A549 (cell line): ENCODE data around the gene PKNOX1. TPM values are rescaled to one million over a fixed set of nuclear protein-coding genes. Genes with fewer than 3 reads are reported as not detected.

Source experiments
- ATAC-seq, 2 experiments: fragments of 200-7000 bp in 1 of 2; fragments of >200 bp in 1 of 2; cut with Nextera tagmentation in 1 of 2; cut with Tn5 transposase in 1 of 2; 3 replicates each; pipeline versions ENCODE4 v1.8.0 to v1.9.1; 2018 to 2020; ENCODE audit warnings: mild to moderate bottlenecking in 1 of 2, moderate library complexity in 1 of 2
- CTCF ChIA-PET: fragments of 300-600 bp; sonication (Branson Sonifier 250); formaldehyde crosslinking; extraction: SDS; loops from one replicate; lab custom pipeline; 2021; ENCODE audit warnings: antibody characterized with exemption, inconsistent platforms; lab: Yijun Ruan, JAX
- POLR2A ChIA-PET: fragments of 350-600 bp; formaldehyde crosslinking; extraction: SDS; loops from one replicate; lab custom pipeline; 2021; ENCODE audit warnings: antibody characterized with exemption, inconsistent platforms; lab: Yijun Ruan, JAX
- DNase-seq, 2 experiments: peaks; one replicate each; pipeline versions ENCODE4 v3.0.0 to v3.0.0-alpha.2; 2011 to 2016; ENCODE audit warnings: low read depth in 1 of 2, low spot score in 1 of 2
- FAIRE-seq: peaks from 2 replicates; lab custom pipeline; 2011; peaks lifted over from hg19 to GRCh38; lab: Jason Lieb, UNC
- H3K27ac ChIP-seq, 2 experiments: fragments of >200 bp; sonication (Bioruptor Twin); formaldehyde crosslinking; 3 replicates each; pipeline ENCODE4 v1.5.1; 2016 to 2017
- H3K4me1 ChIP-seq: fragments of >200 bp; sonication (Bioruptor Twin); formaldehyde crosslinking; 3 replicates; pipeline ENCODE4 v1.6.1; 2016
- H3K4me2 ChIP-seq: fragments of >200 bp; sonication (Bioruptor Twin); formaldehyde crosslinking; 3 replicates; pipeline ENCODE4 v1.6.1; 2016
- H3K4me3 ChIP-seq: fragments of >200 bp; sonication (Bioruptor Twin); formaldehyde crosslinking; 3 replicates; pipeline ENCODE4 v1.5.1; 2016
- H3K9me3 ChIP-seq: fragments of >200 bp; sonication (Bioruptor Twin); formaldehyde crosslinking; 3 replicates; pipeline ENCODE4 v1.6.1; 2016
- CBX8 ChIP-seq: fragments of 200-600 bp; sonication (generic); IDR thresholded peaks from 2 replicates; pipeline ENCODE4 v1.6.1; 2016
- CTCF ChIP-seq: fragments of >200 bp; sonication (Bioruptor Twin); formaldehyde crosslinking; IDR thresholded peaks from 3 replicates; pipeline ENCODE4 v1.5.1; 2016
- ESRRA ChIP-seq: fragments of 150-350 bp; IDR thresholded peaks from 2 replicates; pipeline ENCODE4 v1.6.1; 2014; ENCODE audit warnings: mild to moderate bottlenecking, low read length, borderline replicate concordance
- FOSL2 ChIP-seq, 2 experiments: fragments of 450-650 bp in 1 of 2; fragments of >200 bp in 1 of 2; sonication (Bioruptor Twin) in 1 of 2; formaldehyde crosslinking; IDR thresholded peaks; 2 replicates each; pipeline versions ENCODE4 v1.5.0 to v1.6.1; 2016 to 2020; ENCODE audit warnings: mild to moderate bottlenecking in 1 of 2, moderate library complexity in 1 of 2
- HOXA7 ChIP-seq: fragments of 250-450 bp; sonication (Bioruptor Pico); IDR thresholded peaks from 2 replicates; pipeline ENCODE4 v1.5.0; 2020; ENCODE audit warnings: mild to moderate bottlenecking, moderate library complexity
- HOXB5 ChIP-seq: fragments of 250-450 bp; sonication (Bioruptor Pico); IDR thresholded peaks from 2 replicates; pipeline ENCODE4 v1.5.0; 2020; ENCODE audit warnings: mild to moderate bottlenecking, moderate library complexity
- JUNB ChIP-seq: fragments of >200 bp; sonication (Bioruptor Twin); formaldehyde crosslinking; IDR thresholded peaks from 2 replicates; pipeline ENCODE4 v1.6.1; 2016
- MAX ChIP-seq: IDR thresholded peaks from 2 replicates; pipeline ENCODE4 v1.6.1; 2012
- MAZ ChIP-seq: fragments of 150-350 bp; IDR thresholded peaks from 2 replicates; pipeline ENCODE4 v1.6.1; 2014; ENCODE audit warnings: antibody characterized with exemption, low read depth, low read length, borderline replicate concordance
- MYC ChIP-seq: IDR thresholded peaks from 2 replicates; pipeline ENCODE4 v1.6.1; 2012; ENCODE audit warnings: mild to moderate bottlenecking, inconsistent platforms, low read length, improper control_type of control experiment, borderline replicate concordance
- NPAS2 ChIP-seq: fragments of 250-450 bp; sonication (Bioruptor Pico); IDR thresholded peaks from 2 replicates; pipeline ENCODE4 v1.8.0; 2022; ENCODE audit warnings: mild to moderate bottlenecking, moderate library complexity, borderline replicate concordance
- PBX3 ChIP-seq: IDR thresholded peaks from 2 replicates; pipeline ENCODE4 v1.6.1; 2012
- PHF8 ChIP-seq: fragments of 200-600 bp; sonication (generic); IDR thresholded peaks from 2 replicates; pipeline ENCODE4 v1.6.1; 2016; ENCODE audit warnings: low read depth, mild to moderate bottlenecking, antibody characterized with exemption, moderate library complexity, borderline replicate concordance
- POLR2A ChIP-seq: IDR thresholded peaks from 2 replicates; pipeline ENCODE4 v1.6.1; 2012; ENCODE audit warnings: mild to moderate bottlenecking, low read length
- RAD21 ChIP-seq, 2 experiments: fragments of >200 bp in 1 of 2; sonication (Bioruptor Twin) in 1 of 2; formaldehyde crosslinking in 1 of 2; IDR thresholded peaks in 1 of 2; conservative IDR thresholded peaks in 1 of 2; 2 replicates in 1 of 2; 3 replicates in 1 of 2; pipeline ENCODE4 v1.6.1; 2012 to 2018; ENCODE audit warnings: inconsistent platforms in 1 of 2
- RARB ChIP-seq: fragments of 250-450 bp; sonication (Bioruptor Pico); IDR thresholded peaks from 2 replicates; pipeline ENCODE4 v1.8.0; 2021; ENCODE audit warnings: mild to moderate bottlenecking, moderate library complexity
- RNF2 ChIP-seq: fragments of 200-600 bp; sonication (generic); IDR thresholded peaks from 2 replicates; pipeline ENCODE4 v1.6.1; 2016; ENCODE audit warnings: low read depth, mild to moderate bottlenecking, antibody characterized with exemption, moderate library complexity, borderline replicate concordance
- SMC3 ChIP-seq: fragments of >200 bp; sonication (Bioruptor Twin); formaldehyde crosslinking; IDR thresholded peaks from 3 replicates; pipeline ENCODE4 v1.6.1; 2018; ENCODE audit warnings: inconsistent platforms
- SREBF2 ChIP-seq: fragments of 450-650 bp; IDR thresholded peaks from 2 replicates; pipeline ENCODE4 v1.6.1; 2014; ENCODE audit warnings: mild to moderate bottlenecking, moderate library complexity
- TFCP2L1 ChIP-seq: fragments of 250-450 bp; sonication (Bioruptor Pico); IDR thresholded peaks from 2 replicates; pipeline ENCODE4 v1.5.0; 2021; ENCODE audit warnings: mild to moderate bottlenecking
- TP53 ChIP-seq: fragments of 250-450 bp; sonication (Bioruptor Pico); IDR thresholded peaks from 2 replicates; pipeline ENCODE4 v1.5.0; 2021; ENCODE audit warnings: mild to moderate bottlenecking, moderate library complexity
- USF2 ChIP-seq: fragments of 450-650 bp; IDR thresholded peaks from 2 replicates; pipeline ENCODE4 v1.6.1; 2014; ENCODE audit warnings: antibody characterized with exemption
- ZC3H11A ChIP-seq: fragments of 450-650 bp; IDR thresholded peaks from 2 replicates; pipeline ENCODE4 v1.6.1; 2014; ENCODE audit warnings: antibody characterized with exemption, mild to moderate bottlenecking
- WGBS: methylation state at CpG from one replicate; pipeline ENCODE4 v1.1.6; 2017; ENCODE audit errors: missing lambda C conversion rate; 5-methylcytosine and 5-hydroxymethylcytosine counted together
- polyA plus RNA-seq, 4 experiments: library from polyadenylated mRNA; depleted of rRNA in 3 of 4; stranded (reverse); fragments of >200 nt; fragmentation: RNase III in 1 of 4; extraction: RNeasy Plus Mini Kit Qiagen cat#74134 plus additional on column Dnase treatment in 1 of 4; gene quantifications; 2 replicates in 3 of 4; 3 replicates in 1 of 4; pipeline ENCODE4 v1.2.3, GENCODE V29; 2011 to 2017

Gene PKNOX1
- polyA plus RNA-seq, 2 of the 4 experiments (the other 2 are of a cell fraction), result 3.9 to 16.3 TPM

GRCh38 chr21:43018519-43018918 lies 44.2 kb downstream of the PKNOX1 start:
- CTCF ChIA-PET, result no interaction called here
- WGBS, result 100% methylated on average over 1 of the region's 10 CpGs
- POLR2A ChIA-PET, result no interaction called here
- Histone ChIP-seq H3K4me3 (no peak overlapping the region), H3K4me1 (no peaks in the 10 kb centered on the region), H3K4me2 (no peak overlapping the region), H3K9me3 (no peaks in the 10 kb centered on the region), H3K27ac (no peak overlapping the region)
- FAIRE-seq, result no peak
- ATAC-seq, result no peak
- no peak for DNase-seq
- TF ChIP-seq SREBF2 (no peak), POLR2A (no peak), CBX8 (no peak), PHF8 (no peak), FOSL2 (IDR thresholded peaks at IDR 0.05) (no peak), FOSL2 (CRISPR knock-in tag; IDR thresholded peaks at IDR 0.05) (no peak), MYC (no peak), TP53 (CRISPR knock-in tag) (no peak), HOXA7 (CRISPR knock-in tag) (no peak), MAZ (no peak), RARB (CRISPR knock-in tag) (no peak), CTCF (no peak), RNF2 (no peak), USF2 (no peak), MAX (no peak), HOXB5 (CRISPR knock-in tag) (no peak), NPAS2 (CRISPR knock-in tag) (no peak), SMC3 (no peak), JUNB (no peak), TFCP2L1 (CRISPR knock-in tag) (no peak)

- H3K4me2 ChIP-seq, result no peak overlapping the region
- no peaks in the 10 kb centered on the region for H3K4me1 ChIP-seq
- no peak for TF ChIP-seq POLR2A
- TF ChIP-seq PBX3, result no peak
- no peak for TF ChIP-seq USF2
- no peak for TF ChIP-seq RAD21 (conservative IDR thresholded peaks at IDR 0.05 in 1 of 2, IDR thresholded peaks at IDR 0.05 in 1 of 2)
- TF ChIP-seq ESRRA, result no peak
- TF ChIP-seq MAZ, result no peak
- no peak for TF ChIP-seq ZC3H11A
- DNase-seq (no peak), ATAC-seq (no peak), FAIRE-seq (no peak)
- no peak overlapping the region for H3K4me3 ChIP-seq
- no peaks in the 10 kb centered on the region for H3K9me3 ChIP-seq
- 93% methylated on average over 13 of the region's 13 CpGs for WGBS
- ChIA-PET POLR2A (no interaction called here), CTCF (no interaction called here)
- H3K27ac ChIP-seq, result no peak overlapping the region
These were observed 45.8 kb downstream of the PKNOX1 start for GRCh38 chr21:43020177-43020576.
